Panc1 (cell line): Measurements from ENCODE around the gene GRID2. TPM values are rescaled to one million over a fixed set of nuclear protein-coding genes. Genes with fewer than 3 reads are reported as not detected.

Source experiments
- ATAC-seq: fragments of 200-7000 bp; cut with Tn5 transposase; 2 replicates; pipeline ENCODE4 v1.9.1; 2020; ENCODE audit warnings: mild to moderate bottlenecking, moderate library complexity
- BruUV-seq: library from RNA; stranded (reverse); fragments of 400-500 nt; replicated peaks from 2 replicates; lab custom pipeline; 2021; lab: Mats Ljungman, UMichigan
- CTCF ChIA-PET: fragments of 300-600 bp; sonication (Branson Sonifier 250); formaldehyde crosslinking; loops from one replicate; lab custom pipeline; 2022; ENCODE audit warnings: antibody characterized with exemption; lab: Charles Lee
- POLR2A ChIA-PET: fragments of 300-600 bp; sonication (Branson Sonifier 250); formaldehyde crosslinking; loops from one replicate; lab custom pipeline; 2022; ENCODE audit warnings: antibody characterized with exemption; lab: Charles Lee
- DNase-seq: peaks from one replicate; pipeline ENCODE4 v3.0.0-alpha.2; 2010; ENCODE audit warnings: low read depth, low spot score
- H3K27ac ChIP-seq: 2 replicates; pipeline ENCODE4 v1.5.1; 2011; ENCODE audit warnings: mild to moderate bottlenecking, low read length, inconsistent platforms
- H3K27me3 ChIP-seq: fragments of 200-500 bp; sonication (Bioruptor generic); 2 replicates; pipeline ENCODE4 v1.6.0; 2014; ENCODE audit warnings: low read length, inconsistent platforms; ENCODE audit not compliant: control insufficient read depth, insufficient read depth
- H3K36me3 ChIP-seq: fragments of 200-500 bp; sonication (Bioruptor generic); 2 replicates; pipeline ENCODE4 v1.5.1; 2014; ENCODE audit warnings: inconsistent platforms, mild to moderate bottlenecking, low read length, moderate library complexity; ENCODE audit not compliant: control insufficient read depth, insufficient read depth
- H3K4me1 ChIP-seq: 2 replicates; pipeline ENCODE4 v1.5.1; 2011; ENCODE audit warnings: inconsistent platforms, mild to moderate bottlenecking, low read length, moderate library complexity; ENCODE audit not compliant: control insufficient read depth, insufficient read depth
- H3K4me3 ChIP-seq, 2 experiments: 2 replicates each; pipeline ENCODE4 v1.5.1; 2011 to 2012; ENCODE audit warnings: low read depth in 2 of 2, low read length in 2 of 2, mild to moderate bottlenecking in 2 of 2, inconsistent platforms in 1 of 2, moderate library complexity in 1 of 2
- H3K9me3 ChIP-seq: fragments of 200-500 bp; sonication (Bioruptor generic); 2 replicates; pipeline ENCODE4 v1.5.1; 2014; ENCODE audit warnings: low read depth, mild to moderate bottlenecking, inconsistent platforms, low read length, moderate library complexity; ENCODE audit not compliant: control insufficient read depth, insufficient read depth
- CTCF ChIP-seq: fragments of 450-650 bp; IDR thresholded peaks from 2 replicates; pipeline ENCODE4 v1.5.1; 2017; ENCODE audit warnings: mild to moderate bottlenecking
- POLR2AphosphoS5 ChIP-seq: IDR thresholded peaks from 2 replicates; pipeline ENCODE4 v1.6.1; 2012; ENCODE audit warnings: mild to moderate bottlenecking, low read depth, low read length, moderate library complexity
- REST ChIP-seq, 2 experiments: IDR thresholded peaks; 2 replicates each; pipeline ENCODE4 v1.6.1; 2011 to 2012; ENCODE audit warnings: low read depth in 2 of 2, control low read depth in 1 of 2, low read length in 1 of 2, mild to moderate bottlenecking in 1 of 2, moderate library complexity in 1 of 2; ENCODE audit not compliant: insufficient read depth in 1 of 2
- SIN3A ChIP-seq: IDR thresholded peaks from 2 replicates; pipeline ENCODE4 v1.6.1; 2012; ENCODE audit warnings: low read depth, mild to moderate bottlenecking, low read length, moderate library complexity, borderline replicate concordance; ENCODE audit not compliant: insufficient read depth
- TCF7L2 ChIP-seq: IDR thresholded peaks from 2 replicates; pipeline ENCODE4 v1.6.1; 2011; ENCODE audit warnings: mild to moderate bottlenecking, low read depth, low read length, inconsistent platforms
- in situ Hi-C: cut with HindIII; loops from 2 replicates; pipeline ENCODE4 v1.10.0; 2016; ENCODE audit warnings: low sequenced_read_pairs, low pct_unique_long_range_greater_than_20kb
- intact Hi-C: fragments of 100-400 bp; cut with micrococcal nuclease; formaldehyde crosslinking; loops from one replicate; pipeline ENCODE4 v1.10.0; 2022; ENCODE audit not compliant: unreplicated experiment
- total RNA-seq: library from RNA; stranded (reverse); gene quantifications from one replicate; pipeline ENCODE4 v1.2.1, GENCODE V29; 2021; ENCODE audit not compliant: unreplicated experiment

The GRID2 gene
- total RNA-seq, 1 experiment from 2014 or later, result 0.08 TPM

GRCh38 chr4:92961881-92962280 is 658.1 kb downstream of the GRID2 start:
- ChIA-PET CTCF (no interaction called here), POLR2A (no interaction called here)
- ATAC-seq (no peak), DNase-seq (no peak)
- TF ChIP-seq REST (IDR thresholded peaks at IDR 0.05; ENCODE audit: insufficient read depth in 1 of 2, low read depth in 2 of 2, low read length in 1 of 2) (no peak), SIN3A (no peak), POLR2AphosphoS5 (no peak), CTCF (no peak), TCF7L2 (no peak)
- in situ Hi-C loops, result no loop called here
- H3K9me3 ChIP-seq, result no peaks in the 10 kb centered on the region
- no peaks in the 10 kb centered on the region for H3K27me3 ChIP-seq
- intact Hi-C loops, result no loop called here
- H3K36me3 ChIP-seq, result no peaks in the 10 kb centered on the region
- H3K4me1 ChIP-seq, result no peaks in the 10 kb centered on the region
- no peak overlapping the region for H3K4me3 ChIP-seq
- no peak overlapping the region for H3K27ac ChIP-seq
- no TSS peak for BruUV-seq

- ChIA-PET CTCF (no interaction called here), POLR2A (no interaction called here)
- in situ Hi-C loops, result no loop called here
- Histone ChIP-seq H3K27me3 (no peaks in the 10 kb centered on the region), H3K9me3 (no peaks in the 10 kb centered on the region), H3K4me1 (no peaks in the 10 kb centered on the region), H3K36me3 (no peaks in the 10 kb centered on the region), H3K27ac (no peak overlapping the region), H3K4me3 (no peak overlapping the region)
- ATAC-seq, result no peak
- no TSS peak for BruUV-seq
- TF ChIP-seq SIN3A (no peak), TCF7L2 (no peak), CTCF (no peak)
- no peak for DNase-seq
- intact Hi-C loops, result no loop called here
Measured at GRCh38 chr4:92962831-92963230, 659.1 kb downstream of the GRID2 start.
